ENCODE results near the gene DLG2. TPM values are rescaled to one million over a fixed set of nuclear protein-coding genes. Genes with fewer than 3 reads are reported as not detected.

The DLG2 gene
- total and polyA plus RNA-seq, 2 donors (not counting 3 experiments of a cell fraction or from before 2014, with no cell fraction given) = 0.15 to 1.1 TPM

GRCh38 chr11:84899134-84899533 is 728.0 kb downstream of the DLG2 start:
- FAIRE-seq = no peak
- no peak overlapping the region for H2AFZ ChIP-seq (ENCODE audit: low read depth, low read length)
- H3K9ac ChIP-seq (replicated peaks; ENCODE audit: extremely low read depth, insufficient read depth, low read length) = no peak overlapping the region
- no peaks in the 10 kb centered on the region for H3K4me1 ChIP-seq (ENCODE audit: control insufficient read depth, extremely low read depth, insufficient read depth, low read length)
- H3K4me2 ChIP-seq (ENCODE audit: insufficient read depth, low read length) = no peak overlapping the region
- CTCF ChIA-PET = no interaction called here
- H3K27ac ChIP-seq (ENCODE audit: insufficient read depth, low read depth, low read length) = no peak overlapping the region
- intact Hi-C loops (cut with micrococcal nuclease) (loop anchor here (5.0 kb wide), 1 partner anchor 547 kb away; no protein-coding TSS in a partner anchor), dilution Hi-C loops (cut with MboI; ENCODE audit: extremely low pct_ligation_motif_present, low sequenced_read_pairs) (no loop called here)
- no peak for TF ChIP-seq JUN (IDR thresholded peaks at IDR 0.05; ENCODE audit: borderline replicate concordance, insufficient read depth, insufficient read length, low read depth)
- TF ChIP-seq MAX (IDR thresholded peaks at IDR 0.05; ENCODE audit: insufficient read depth, insufficient read length) = no peak
- TF ChIP-seq MYC (IDR thresholded peaks at IDR 0.05; ENCODE audit: low read depth, low read length) = no peak
- no peak for TF ChIP-seq CTCF (IDR thresholded peaks at IDR 0.05; ENCODE audit: extremely low read depth in 1 of 2, insufficient read depth in 1 of 2, low read depth in 1 of 2, low read length in 2 of 2)
- TF ChIP-seq EZH2 (IDR thresholded peaks at IDR 0.05; ENCODE audit: borderline replicate concordance, low read depth, low read length, severe bottlenecking) = no peak
- no peaks in the 10 kb centered on the region for H4K20me1 ChIP-seq (replicated peaks; ENCODE audit: control insufficient read depth, extremely low read depth, insufficient read depth, low read length)
- H3K4me3 ChIP-seq (replicated peaks in 1 of 3; ENCODE audit: insufficient read depth in 1 of 3, low read depth in 1 of 3, low read length in 3 of 3) = no peak overlapping the region
- DNase-seq (ENCODE audit: low read depth, low spot score) = no peak
- no peaks in the 10 kb centered on the region for H3K9me3 ChIP-seq (replicated peaks; ENCODE audit: control insufficient read depth, insufficient read depth, low read length)
- no peaks in the 10 kb centered on the region for H3K36me3 ChIP-seq (ENCODE audit: control insufficient read depth in 2 of 2, extremely low read depth in 1 of 2, insufficient read depth in 2 of 2, low read length in 2 of 2)
- BruUV-seq (replicated peaks) = no TSS peak
- no peaks in the 10 kb centered on the region for H3K27me3 ChIP-seq (ENCODE audit: control insufficient read depth in 2 of 2, insufficient read depth in 2 of 2, low read length in 2 of 2)
- no peaks in the 10 kb centered on the region for H3K9me1 ChIP-seq (replicated peaks; ENCODE audit: control insufficient read depth, extremely low read depth, insufficient read depth, low read length)
- POLR2A ChIA-PET = no interaction called here
- no peaks in the 10 kb centered on the region for H3K79me2 ChIP-seq (ENCODE audit: control insufficient read depth, insufficient read depth, low read length)

- ChIA-PET POLR2A (no interaction called here), CTCF (no interaction called here)
- H3K27me3 ChIP-seq (ENCODE audit: control insufficient read depth in 2 of 2, insufficient read depth in 2 of 2, low read length in 2 of 2) = no peaks in the 10 kb centered on the region
- H3K4me1 ChIP-seq (ENCODE audit: control insufficient read depth, extremely low read depth, insufficient read depth, low read length) = no peaks in the 10 kb centered on the region
- FAIRE-seq (no peak), DNase-seq (ENCODE audit: low read depth, low spot score) (no peak)
- no peak overlapping the region for H3K27ac ChIP-seq (ENCODE audit: insufficient read depth, low read depth, low read length)
- no peaks in the 10 kb centered on the region for H3K36me3 ChIP-seq (ENCODE audit: control insufficient read depth in 2 of 2, extremely low read depth in 1 of 2, insufficient read depth in 2 of 2, low read length in 2 of 2)
- BruUV-seq (replicated peaks) = no TSS peak
- no peaks in the 10 kb centered on the region for H3K79me2 ChIP-seq (ENCODE audit: control insufficient read depth, insufficient read depth, low read length)
- intact Hi-C loops (cut with micrococcal nuclease) = loop anchor here (5.0 kb wide), 1 partner anchor 542 kb away; no protein-coding TSS in a partner anchor
- H3K4me2 ChIP-seq (ENCODE audit: insufficient read depth, low read length) = no peak overlapping the region
- no peak overlapping the region for H3K9ac ChIP-seq (replicated peaks; ENCODE audit: extremely low read depth, insufficient read depth, low read length)
- no peaks in the 10 kb centered on the region for H4K20me1 ChIP-seq (replicated peaks; ENCODE audit: control insufficient read depth, extremely low read depth, insufficient read depth, low read length)
- H3K4me3 ChIP-seq (replicated peaks in 1 of 3; ENCODE audit: insufficient read depth in 1 of 3, low read depth in 1 of 3, low read length in 3 of 3) = no peak overlapping the region
- dilution Hi-C loops (cut with MboI; ENCODE audit: extremely low pct_ligation_motif_present, low sequenced_read_pairs) = no loop called here
- H3K9me3 ChIP-seq (replicated peaks; ENCODE audit: control insufficient read depth, insufficient read depth, low read length) = no peaks in the 10 kb centered on the region
- H3K9me1 ChIP-seq (replicated peaks; ENCODE audit: control insufficient read depth, extremely low read depth, insufficient read depth, low read length) = no peaks in the 10 kb centered on the region
- TF ChIP-seq POLR2AphosphoS5 (IDR thresholded peaks at IDR 0.05; ENCODE audit: insufficient read depth, low read depth, low read length) (no peak), POLR2A (IDR thresholded peaks at IDR 0.05; ENCODE audit: low read depth, low read length) (no peak), EZH2 (IDR thresholded peaks at IDR 0.05; ENCODE audit: borderline replicate concordance, low read depth, low read length, severe bottlenecking) (no peak), CTCF (IDR thresholded peaks at IDR 0.05; ENCODE audit: extremely low read depth in 1 of 2, insufficient read depth in 1 of 2, low read depth in 1 of 2, low read length in 2 of 2) (no peak), JUN (IDR thresholded peaks at IDR 0.05; ENCODE audit: borderline replicate concordance, insufficient read depth, insufficient read length, low read depth) (no peak), MYC (IDR thresholded peaks at IDR 0.05; ENCODE audit: low read depth, low read length) (no peak), GATA2 (IDR thresholded peaks at IDR 0.05; ENCODE audit: insufficient read depth, insufficient read length, low read depth, low read length) (no peak)
- H2AFZ ChIP-seq (ENCODE audit: low read depth, low read length) = no peak overlapping the region
Measured at GRCh38 chr11:84894666-84895065, 732.5 kb downstream of the DLG2 start.
